GF-D8 (cell line): ENCODE results near the gene VIM.
"Not testable (repeated sequence)": the region's sequence is repeated elsewhere in the genome, so short reads cannot be mapped to it uniquely, and the experiment has no call there.

Experiments used
- DNase-seq: peaks from one replicate; lab custom pipeline; 2025; lab: John Stamatoyannopoulos, UW

The VIM gene

GRCh38 chr10:17232276-17232960 lies 4.4 kb downstream of the VIM start:
- no peak for DNase-seq

- DNase-seq: no peak
Measured at GRCh38 chr10:17233286-17233991, 5.4 kb downstream of the VIM start.

DNA sequence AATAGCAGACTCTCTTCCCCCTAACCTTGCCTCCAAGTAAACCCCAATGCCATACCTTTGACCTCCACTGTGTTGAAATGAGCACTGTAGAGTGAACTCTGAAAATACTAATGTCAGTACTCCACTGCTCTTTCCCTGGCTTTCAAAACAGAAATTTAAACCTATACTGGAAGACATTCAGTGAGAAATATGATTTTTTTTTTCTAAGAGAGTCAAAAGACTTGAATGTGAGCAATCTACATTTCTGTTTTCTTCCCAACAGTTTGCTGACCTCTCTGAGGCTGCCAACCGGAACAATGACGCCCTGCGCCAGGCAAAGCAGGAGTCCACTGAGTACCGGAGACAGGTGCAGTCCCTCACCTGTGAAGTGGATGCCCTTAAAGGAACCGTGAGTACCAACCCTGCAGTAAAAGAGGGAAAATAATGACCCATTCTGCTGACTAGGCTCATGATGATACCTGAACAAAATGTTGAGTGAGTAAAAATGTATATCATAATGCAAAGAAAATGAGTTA lies 6.4 kb downstream of the VIM start:
- no peak for DNase-seq

DNA sequence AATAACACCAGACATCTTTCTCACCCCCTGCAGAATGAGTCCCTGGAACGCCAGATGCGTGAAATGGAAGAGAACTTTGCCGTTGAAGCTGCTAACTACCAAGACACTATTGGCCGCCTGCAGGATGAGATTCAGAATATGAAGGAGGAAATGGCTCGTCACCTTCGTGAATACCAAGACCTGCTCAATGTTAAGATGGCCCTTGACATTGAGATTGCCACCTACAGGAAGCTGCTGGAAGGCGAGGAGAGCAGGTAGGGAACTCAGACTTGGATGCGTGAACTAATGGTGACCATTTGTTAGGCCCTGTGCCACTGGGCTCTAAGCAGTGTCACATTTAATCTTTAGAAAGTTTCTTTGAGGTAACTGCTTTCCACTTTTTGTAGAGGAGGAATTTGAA lies 7.1 kb downstream of the VIM start:
- no peak for DNase-seq

DNA sequence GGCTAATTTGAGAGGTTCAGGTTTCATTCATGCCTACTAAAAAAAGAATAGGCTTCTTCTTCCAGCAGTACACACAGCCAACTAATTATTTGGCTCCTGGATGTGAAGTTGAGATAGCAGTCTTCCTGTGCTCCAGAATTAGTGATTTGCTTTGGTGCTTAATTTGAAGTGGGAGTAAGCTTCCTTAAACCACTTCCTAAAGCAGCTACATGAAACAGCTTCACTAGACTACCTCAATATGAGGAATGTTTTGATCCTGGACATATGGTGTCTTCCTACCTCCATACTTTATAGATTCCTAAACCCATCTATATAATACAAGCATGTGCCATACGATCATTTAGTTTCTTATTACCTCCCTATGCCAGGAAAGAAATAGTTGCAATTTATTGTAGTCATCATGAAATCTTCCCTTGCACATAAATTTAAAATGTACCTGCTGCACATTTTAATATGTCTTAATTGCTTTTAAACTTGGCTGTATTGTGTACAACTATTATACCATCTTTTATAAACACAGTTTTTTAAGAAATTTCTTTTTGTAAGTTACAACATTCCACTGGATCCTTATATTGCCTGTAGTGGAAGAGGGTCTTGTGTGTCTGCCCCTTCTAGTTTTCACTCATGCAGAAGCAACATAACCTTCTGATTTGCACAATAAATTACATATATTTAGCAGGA lies 8.6 kb downstream of the VIM start:
- DNase-seq: no peak

GRCh38 chr10:17237149-17237527 lies 9.1 kb downstream of the VIM start:
- no peak for DNase-seq

DNA sequence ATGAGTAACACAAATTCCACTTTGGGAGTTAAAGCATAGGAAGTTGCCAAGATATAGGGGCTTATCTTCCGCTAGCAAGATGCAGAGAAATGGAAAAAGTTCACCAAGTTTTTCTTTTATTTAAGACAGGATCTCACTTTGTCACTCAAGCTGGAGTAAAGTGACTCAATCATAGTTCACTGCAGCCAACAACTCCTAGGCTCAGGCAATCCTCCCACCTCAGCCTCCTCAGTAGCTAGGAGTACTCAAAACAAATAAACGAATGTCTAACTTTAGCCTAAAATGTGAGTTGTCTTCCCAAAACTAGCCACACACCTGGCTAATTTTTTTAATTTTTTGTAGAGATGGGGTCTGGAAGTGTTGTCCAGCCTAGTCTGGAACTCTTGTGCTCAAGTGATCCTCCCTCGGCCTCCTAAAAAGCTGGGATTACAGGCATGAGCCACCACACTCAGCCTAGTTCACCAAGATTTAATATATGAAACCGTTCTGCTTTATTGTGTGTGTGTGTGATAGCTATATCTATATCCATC lies 9.9 kb downstream of the VIM start:
- DNase-seq: no peak

DNA sequence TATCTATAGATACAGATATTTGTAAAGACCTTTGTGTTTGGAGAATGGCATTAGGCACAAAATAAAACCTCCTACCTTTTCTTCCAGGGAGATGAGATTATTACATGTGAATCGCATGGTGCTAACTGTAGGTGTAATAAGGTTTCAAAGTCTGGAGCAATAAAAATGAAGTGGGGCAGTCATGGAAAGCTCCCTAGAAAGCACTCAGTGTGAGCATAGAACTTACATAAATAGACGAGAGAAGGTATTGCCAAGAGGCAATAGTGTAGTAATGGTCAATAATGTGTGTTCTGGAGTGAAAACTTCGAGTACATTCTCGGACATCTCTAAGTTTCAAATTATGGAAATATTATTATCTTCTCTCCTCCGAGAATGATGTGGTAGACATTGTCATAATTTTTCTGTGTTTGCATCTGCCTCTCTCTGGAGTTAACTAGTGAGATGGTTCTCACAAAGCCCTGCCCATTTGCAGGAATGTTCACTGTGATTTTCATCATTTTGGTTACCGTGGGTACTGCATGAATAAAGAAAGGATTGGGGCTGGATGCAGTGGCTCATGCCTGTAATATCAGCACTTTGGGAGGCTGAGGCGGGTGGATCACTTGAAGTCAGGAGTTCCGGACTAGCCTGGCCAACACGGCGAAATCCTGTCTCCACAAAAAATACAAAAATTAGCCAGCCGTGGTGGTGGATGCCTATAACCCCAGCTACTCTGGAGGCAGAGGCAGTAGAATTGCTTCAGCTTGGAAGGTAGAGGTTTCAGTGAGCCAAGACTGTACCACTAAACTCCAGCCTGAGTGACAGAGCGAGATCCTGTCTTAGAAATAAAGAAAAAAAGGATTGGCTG lies 10.6 kb downstream of the VIM start:
- DNase-seq: no peak

DNA sequence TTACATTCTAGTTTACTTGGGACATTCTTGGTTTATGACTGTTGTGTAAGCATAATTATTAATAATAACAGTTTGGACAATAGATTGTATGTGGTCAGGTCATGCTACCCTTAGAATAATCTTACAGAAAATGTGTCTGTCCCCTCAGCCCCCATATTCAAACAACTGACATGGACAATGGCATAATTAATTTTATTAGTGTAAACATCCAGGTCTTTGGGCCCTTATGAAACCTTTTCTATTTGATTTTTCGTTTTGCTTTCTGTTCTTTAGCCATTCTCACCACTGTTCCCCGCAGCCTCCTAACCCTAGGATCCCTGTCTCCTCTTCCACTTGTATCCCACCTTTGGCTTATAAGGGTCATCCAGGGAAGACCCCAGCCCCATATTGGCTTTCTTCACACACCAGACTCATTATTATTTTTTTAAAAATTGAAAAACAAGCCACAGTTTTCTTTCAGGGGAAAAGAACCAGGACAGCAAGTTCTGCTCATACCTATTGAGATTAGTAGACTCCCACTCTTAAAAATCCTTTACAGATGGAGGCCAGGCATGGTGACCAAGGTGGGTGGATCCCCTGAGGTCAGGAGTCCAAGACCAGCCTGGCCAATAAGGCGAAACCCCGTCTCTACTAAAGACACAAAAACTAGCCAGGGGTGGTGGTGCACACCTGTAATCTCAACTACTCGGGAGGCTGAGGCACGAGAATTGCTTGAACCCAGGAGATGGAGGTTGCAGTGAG lies 11.5 kb downstream of the VIM start:
- DNase-seq: no peak

- DNase-seq: no peak
Measured at GRCh38 chr10:17240096-17240495, 12.1 kb downstream of the VIM start.

DNA sequence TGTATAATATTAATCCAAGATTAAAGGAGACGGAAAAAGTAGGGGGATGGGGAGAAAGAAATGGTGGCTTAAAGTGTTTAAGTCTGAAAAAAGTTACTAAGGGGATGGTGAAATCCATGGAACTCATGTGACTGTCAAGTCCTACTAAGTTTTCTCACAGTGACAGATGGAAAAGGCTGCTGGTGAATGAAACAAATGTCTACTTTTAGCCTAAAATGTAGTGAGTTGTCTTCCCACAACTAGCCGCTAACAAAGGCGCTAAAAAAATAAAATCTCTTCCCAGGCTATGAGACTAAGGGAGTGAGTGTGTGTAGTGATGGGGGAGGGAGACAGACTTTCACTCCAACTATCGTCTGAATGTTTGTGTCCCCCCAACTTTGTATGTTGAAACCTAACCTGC lies 12.6 kb downstream of the VIM start:
- no peak for DNase-seq

- no peak for DNase-seq
Measured at GRCh38 chr10:17241611-17242333, 13.7 kb downstream of the VIM start.

DNA sequence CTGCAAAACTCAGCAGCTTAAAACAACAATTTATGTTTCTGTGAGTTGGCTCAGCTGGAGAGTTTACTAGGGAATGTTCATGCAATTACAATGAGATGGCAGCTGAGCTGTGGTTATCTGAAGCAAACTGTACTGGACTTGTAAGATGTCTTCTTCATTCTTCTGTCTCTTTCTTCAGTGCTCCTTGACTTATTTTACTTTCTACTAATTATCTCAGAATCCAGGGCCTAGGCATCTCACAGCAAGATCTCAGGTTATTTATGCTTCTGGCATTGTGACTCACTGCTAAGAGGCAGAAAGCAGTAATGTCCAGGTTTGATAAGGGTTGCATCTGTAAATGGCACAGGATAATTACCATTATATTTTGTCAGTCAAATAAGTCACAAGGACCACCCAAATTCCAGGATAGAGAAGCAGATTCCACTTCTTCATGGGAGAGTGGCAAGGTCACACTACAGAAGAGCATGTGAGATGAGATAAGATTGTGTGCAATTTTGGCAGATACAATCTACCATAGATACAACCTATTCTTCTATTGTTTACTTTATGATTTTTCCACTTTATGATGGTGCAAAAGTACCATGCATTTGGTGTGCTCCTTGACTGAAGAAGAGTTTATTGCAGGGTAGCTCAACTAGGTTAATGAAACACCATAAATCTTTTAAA lies 16.8 kb downstream of the VIM start:
- no peak for DNase-seq

- DNase-seq: no peak
Measured at GRCh38 chr10:17247210-17247609, 19.2 kb downstream of the VIM start.

DNA sequence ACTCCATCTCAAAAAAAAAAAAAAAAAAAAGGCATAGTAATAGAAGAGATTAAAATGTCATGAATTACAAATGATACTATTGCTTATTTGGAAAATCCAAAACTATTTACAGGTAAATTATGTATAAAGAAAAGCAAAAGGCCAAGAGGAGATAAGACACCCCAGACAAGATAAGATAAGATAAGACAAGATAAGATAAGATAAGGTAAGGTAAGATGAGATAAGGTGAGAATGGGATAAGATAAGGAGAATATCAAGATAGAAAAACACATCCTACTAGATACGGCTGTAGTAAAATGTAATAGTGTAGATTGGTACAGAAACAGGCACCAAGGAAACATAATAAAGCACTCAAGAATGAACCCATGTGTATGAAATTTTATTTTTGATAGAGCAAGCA lies 20.9 kb downstream of the VIM start:
- DNase-seq: no peak

DNA sequence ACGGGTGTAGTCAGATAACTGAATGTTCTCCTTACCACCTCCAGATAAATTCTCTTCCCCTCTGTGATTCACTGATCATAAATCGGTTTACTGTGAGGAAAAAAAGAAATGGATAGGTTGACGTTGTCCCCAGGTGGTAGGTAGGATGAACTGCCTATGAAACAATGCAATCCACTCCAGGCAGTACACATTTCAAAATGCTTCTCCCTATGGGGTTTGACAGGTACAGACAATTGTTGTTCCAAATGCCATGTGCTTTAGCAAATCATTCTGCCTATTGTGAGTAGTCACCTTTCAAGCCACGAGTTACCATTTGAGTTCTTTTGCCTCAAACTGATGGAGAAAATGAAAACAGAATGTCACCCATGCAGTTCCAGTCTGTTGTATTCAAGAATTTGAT lies 21.8 kb downstream of the VIM start:
- DNase-seq: no peak

DNA sequence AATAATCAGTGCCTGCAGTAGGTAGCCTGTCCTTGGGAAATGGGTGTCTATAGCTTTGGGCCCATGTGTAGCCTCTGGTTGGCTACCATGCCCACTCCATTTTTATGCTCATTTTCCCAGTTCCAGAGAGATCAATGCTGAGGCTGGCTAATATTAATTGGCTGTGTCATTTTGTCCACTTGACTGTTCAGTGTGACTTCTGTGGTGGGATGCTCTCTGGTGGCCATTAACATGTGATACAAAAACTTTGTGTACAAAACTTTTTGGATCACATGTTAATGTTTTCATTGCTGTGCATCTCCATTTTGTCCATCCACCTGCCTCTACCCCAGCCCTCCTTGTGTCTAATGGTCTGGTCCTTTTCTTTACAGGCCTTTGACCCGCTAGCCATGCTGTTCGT lies 22.7 kb downstream of the VIM start:
- DNase-seq: no peak

DNA sequence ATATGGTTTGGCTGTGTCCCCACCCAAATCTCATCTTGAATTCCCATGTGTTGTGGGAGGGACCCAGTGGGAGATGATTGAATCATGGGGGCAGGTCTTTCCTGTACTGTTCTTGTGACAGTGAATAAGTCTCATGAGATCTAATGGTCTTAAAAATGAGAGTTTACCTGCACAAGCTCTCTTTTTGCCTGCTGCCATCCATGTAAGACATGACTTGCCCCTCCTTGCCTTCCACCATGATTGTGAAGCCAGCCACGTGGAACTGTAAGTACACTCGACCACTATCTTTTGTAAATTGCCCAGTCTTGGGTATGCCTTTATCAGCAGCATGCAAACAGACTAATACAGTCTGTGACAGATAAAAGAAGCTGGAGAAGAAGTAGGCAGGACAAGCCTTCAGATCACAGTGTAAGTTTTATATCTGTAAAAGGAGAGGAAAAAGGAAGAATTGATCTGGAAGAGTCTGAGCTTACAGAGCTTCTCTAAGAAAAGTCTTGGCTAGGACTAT lies 26.6 kb downstream of the VIM start:
- DNase-seq: not testable (repeated sequence)

DNA sequence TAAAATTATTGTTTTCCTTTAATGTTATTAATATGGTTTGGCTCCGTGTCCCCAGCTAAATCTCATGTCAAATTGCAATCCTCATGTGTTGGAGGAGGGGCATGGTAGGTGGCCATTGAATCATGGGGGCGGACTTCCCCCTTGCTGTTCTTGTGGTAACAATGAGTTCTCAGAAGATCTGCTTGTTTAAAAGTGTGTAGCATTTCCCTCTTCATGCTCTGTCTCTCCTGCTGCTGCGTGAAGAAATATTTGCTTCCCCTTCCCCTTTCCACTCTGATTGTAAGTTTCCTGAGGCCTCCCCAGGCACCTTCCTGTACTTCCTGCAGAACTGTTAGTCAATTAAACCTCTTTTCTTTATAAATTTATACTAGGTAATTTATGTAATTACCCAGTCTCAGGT lies 27.5 kb downstream of the VIM start:
- peak; percentile 69 for DNase-seq

- DNase-seq: peak; percentile 12
Measured at GRCh38 chr10:17256051-17256450, 28.0 kb downstream of the VIM start.
